ENCODE measurements around the gene LZTR1.
"Not testable (repeated sequence)": the region's sequence is repeated elsewhere in the genome, so short reads cannot be mapped to it uniquely, and the experiment has no call there.

The LZTR1 gene

GRCh38 chr22:20981787-20982562 lies at the start of gene LZTR1:
Gene LZTR1, plus strand, starts transcription at chr22:20982297. Its CDS starts 75 bp downstream, at chr22:20982372.
- Mint-ChIP-seq H3K9me3 (peaks cover 3% of the 10 kb centered on the region), H3K4me3 (peak within 1 kb of the TSS; percentile 95), H3K4me1 (peaks cover 49% of the 10 kb centered on the region), H3K36me3 (peaks cover 19% of the 10 kb centered on the region), H3K27ac (peak within 1 kb of the TSS; percentile 92), H3K27me3 (no peaks in the 10 kb centered on the region)
- ATAC-seq = peak; percentile 92

GRCh38 chr22:20933910-20934309 lies 48.2 kb upstream of the LZTR1 start:
- H3K36me3 Mint-ChIP-seq = peaks cover 23% of the 10 kb centered on the region
- no peak for ATAC-seq
- H3K27ac Mint-ChIP-seq = no peak overlapping the region
- H3K27me3 Mint-ChIP-seq = no peaks in the 10 kb centered on the region
- no peak overlapping the region for H3K4me3 Mint-ChIP-seq
- peaks cover 64% of the 10 kb centered on the region for H3K4me1 Mint-ChIP-seq
- H3K9me3 Mint-ChIP-seq = no peaks in the 10 kb centered on the region

GRCh38 chr22:20935049-20935448 lies 47.0 kb upstream of the LZTR1 start:
- H3K4me3 Mint-ChIP-seq = not testable (repeated sequence)

GRCh38 chr22:20935780-20936539 lies 46.1 kb upstream of the LZTR1 start:
- not testable (repeated sequence) for H3K27me3 Mint-ChIP-seq, ATAC-seq, H3K4me3 Mint-ChIP-seq, H3K9me3 Mint-ChIP-seq, H3K27ac Mint-ChIP-seq
- peaks cover 79% of the 10 kb centered on the region for H3K4me1 Mint-ChIP-seq
- H3K36me3 Mint-ChIP-seq = peaks cover 37% of the 10 kb centered on the region

More at GRCh38 chr22:20935049-20935448, 47.0 kb upstream of the LZTR1 start:
- H3K27me3 Mint-ChIP-seq, ATAC-seq, H3K27ac Mint-ChIP-seq, H3K9me3 Mint-ChIP-seq: not testable (repeated sequence)
- Mint-ChIP-seq H3K36me3 (peaks cover 30% of the 10 kb centered on the region), H3K4me1 (peaks cover 74% of the 10 kb centered on the region)

- peaks cover 42% of the 10 kb centered on the region for H3K36me3 Mint-ChIP-seq
- no peaks in the 10 kb centered on the region for H3K27me3 Mint-ChIP-seq
- peak overlapping the region; percentile 31 for H3K27ac Mint-ChIP-seq
- H3K9me3 Mint-ChIP-seq = no peaks in the 10 kb centered on the region
- H3K4me1 Mint-ChIP-seq = peaks cover 84% of the 10 kb centered on the region
- ATAC-seq = no peak
- peak overlapping the region; percentile 22 for H3K4me3 Mint-ChIP-seq
Measured at GRCh38 chr22:20937031-20937793, 44.9 kb upstream of the LZTR1 start.

- no peaks in the 10 kb centered on the region for H3K27me3 Mint-ChIP-seq
- H3K36me3 Mint-ChIP-seq = peaks cover 51% of the 10 kb centered on the region
- H3K4me3 Mint-ChIP-seq = no peak overlapping the region
- H3K4me1 Mint-ChIP-seq = peaks cover 86% of the 10 kb centered on the region
- no peak for ATAC-seq
- no peak overlapping the region for H3K27ac Mint-ChIP-seq
- H3K9me3 Mint-ChIP-seq = no peaks in the 10 kb centered on the region
Measured at GRCh38 chr22:20937794-20938671, 44.1 kb upstream of the LZTR1 start.

- H3K4me3 Mint-ChIP-seq, H3K27me3 Mint-ChIP-seq, ATAC-seq, H3K27ac Mint-ChIP-seq, H3K9me3 Mint-ChIP-seq: not testable (repeated sequence)
- H3K36me3 Mint-ChIP-seq = peaks cover 55% of the 10 kb centered on the region
- H3K4me1 Mint-ChIP-seq = peaks cover 91% of the 10 kb centered on the region
Measured at GRCh38 chr22:20939457-20940185, 42.5 kb upstream of the LZTR1 start.

GRCh38 chr22:20940186-20940651 lies 41.9 kb upstream of the LZTR1 start:
- Mint-ChIP-seq H3K36me3 (peaks cover 54% of the 10 kb centered on the region), H3K4me1 (peaks cover 89% of the 10 kb centered on the region), H3K27ac (no peak overlapping the region), H3K9me3 (no peaks in the 10 kb centered on the region), H3K4me3 (no peak overlapping the region), H3K27me3 (no peaks in the 10 kb centered on the region)
- ATAC-seq = no peak

GRCh38 chr22:20940904-20941385 lies 41.2 kb upstream of the LZTR1 start:
- peaks cover 91% of the 10 kb centered on the region for H3K4me1 Mint-ChIP-seq
- no peaks in the 10 kb centered on the region for H3K27me3 Mint-ChIP-seq
- no peaks in the 10 kb centered on the region for H3K9me3 Mint-ChIP-seq
- no peak overlapping the region for H3K27ac Mint-ChIP-seq
- H3K4me3 Mint-ChIP-seq = no peak overlapping the region
- ATAC-seq = no peak
- peaks cover 52% of the 10 kb centered on the region for H3K36me3 Mint-ChIP-seq

- peaks cover 42% of the 10 kb centered on the region for H3K36me3 Mint-ChIP-seq
- H3K27me3 Mint-ChIP-seq, H3K9me3 Mint-ChIP-seq, ATAC-seq, H3K27ac Mint-ChIP-seq, H3K4me3 Mint-ChIP-seq: not testable (repeated sequence)
- H3K4me1 Mint-ChIP-seq = peaks cover 87% of the 10 kb centered on the region
Measured at GRCh38 chr22:20942203-20942902, 39.7 kb upstream of the LZTR1 start.

- Mint-ChIP-seq H3K4me1 (peaks cover 77% of the 10 kb centered on the region), H3K27me3 (no peaks in the 10 kb centered on the region), H3K36me3 (peaks cover 39% of the 10 kb centered on the region), H3K27ac (no peak overlapping the region), H3K4me3 (no peak overlapping the region), H3K9me3 (no peaks in the 10 kb centered on the region)
- ATAC-seq = no peak
Measured at GRCh38 chr22:20943104-20943933, 38.8 kb upstream of the LZTR1 start.

GRCh38 chr22:20944042-20944441 lies 38.1 kb upstream of the LZTR1 start:
- ATAC-seq = no peak
- no peak overlapping the region for H3K27ac Mint-ChIP-seq
- H3K4me1 Mint-ChIP-seq = peaks cover 70% of the 10 kb centered on the region
- no peaks in the 10 kb centered on the region for H3K9me3 Mint-ChIP-seq
- peaks cover 39% of the 10 kb centered on the region for H3K36me3 Mint-ChIP-seq
- H3K27me3 Mint-ChIP-seq = no peaks in the 10 kb centered on the region
- no peak overlapping the region for H3K4me3 Mint-ChIP-seq

- no peaks in the 10 kb centered on the region for H3K9me3 Mint-ChIP-seq
- no peak overlapping the region for H3K4me3 Mint-ChIP-seq
- peaks cover 38% of the 10 kb centered on the region for H3K36me3 Mint-ChIP-seq
- H3K27ac Mint-ChIP-seq = no peak overlapping the region
- H3K27me3 Mint-ChIP-seq = no peaks in the 10 kb centered on the region
- no peak for ATAC-seq
- H3K4me1 Mint-ChIP-seq = peaks cover 56% of the 10 kb centered on the region
Measured at GRCh38 chr22:20945578-20945934, 36.5 kb upstream of the LZTR1 start.

Measured in stimulated activated memory B cell treated with anti-CD40 and anti-IgM and Interleukin-4, amounts not matched to agents 10 μg/mL and 1 μg/mL and 100 μg/mL, for 72 hours (primary cell).